A204.1 (cell line): ENCODE data around the gene IDE.
"Not testable (repeated sequence)": the region's sequence is repeated elsewhere in the genome, so short reads cannot be mapped to it uniquely, and the experiment has no call there.

ENCODE experiments used
- FAIRE-seq: peaks from 2 replicates; lab custom pipeline; 2012; peaks lifted over from hg19 to GRCh38; lab: Jason Lieb, UNC

IDE gene

DNA sequence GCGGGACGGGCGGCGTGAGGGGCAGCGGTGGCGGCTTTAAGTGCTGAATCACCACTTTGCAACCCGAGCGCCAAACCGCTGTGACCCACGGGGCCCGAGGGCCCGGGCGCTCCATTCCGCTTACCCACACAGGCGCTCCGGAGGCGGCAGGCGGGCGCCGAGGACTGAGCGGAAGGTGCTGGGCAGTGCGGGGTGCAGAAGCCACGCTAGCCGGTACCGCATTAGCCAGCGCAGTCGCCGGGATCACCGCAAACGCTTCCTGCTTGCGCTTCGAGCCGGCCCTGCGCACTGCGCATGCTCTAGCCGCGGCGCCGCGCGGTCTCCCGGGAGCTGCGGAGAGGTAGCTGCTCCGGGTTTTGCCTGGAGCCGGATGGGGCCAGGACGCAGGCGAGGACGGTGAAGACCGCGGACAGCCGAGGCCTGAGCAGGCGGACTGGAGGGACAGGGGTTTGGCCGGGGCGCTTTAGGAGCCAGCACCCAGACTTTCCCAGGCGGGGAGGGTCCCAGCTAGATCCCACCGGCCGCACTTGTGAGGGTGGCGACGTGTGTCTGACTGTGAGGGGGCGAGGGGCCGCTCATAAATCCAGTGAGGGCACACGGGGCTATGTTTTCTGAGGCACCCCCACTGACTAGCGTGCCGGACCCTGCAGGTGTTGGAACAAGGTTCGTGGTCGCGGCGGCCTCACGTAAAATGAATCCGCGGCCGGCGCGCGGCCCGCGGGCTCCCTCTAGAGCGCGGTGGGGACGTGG, at the start of gene IDE:
IDE (minus strand) TSS at position 296 of the 750 bp plus-strand sequence; CDS start at position 222, 74 bp downstream.
- no peak for FAIRE-seq

GRCh38 chr10:92619368-92619767, 45.5 kb upstream of the IDE start:
- peak; percentile 27 for FAIRE-seq

- FAIRE-seq = peak; percentile 37
These were observed 41.6 kb upstream of the IDE start for GRCh38 chr10:92615515-92615914.

DNA sequence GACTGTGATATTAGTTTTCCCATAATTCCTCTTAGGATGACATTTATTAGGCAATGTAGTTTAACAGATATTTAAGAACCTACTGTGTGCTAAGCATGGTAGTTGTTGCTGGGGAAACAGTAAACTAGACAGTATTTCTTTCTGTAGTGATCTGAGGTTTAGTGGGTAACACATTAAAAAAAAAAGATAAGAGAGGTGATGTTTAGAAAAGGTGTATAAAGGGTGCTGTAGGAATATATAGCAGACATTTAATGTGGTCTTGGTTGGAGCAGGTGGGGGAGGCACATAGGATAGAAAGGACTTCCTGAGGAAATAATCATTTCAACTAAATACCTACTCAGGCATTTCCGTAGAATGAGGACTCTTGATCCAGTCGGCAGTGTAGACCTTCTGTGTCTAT, 30.9 kb upstream of the IDE start:
- FAIRE-seq = no peak

DNA sequence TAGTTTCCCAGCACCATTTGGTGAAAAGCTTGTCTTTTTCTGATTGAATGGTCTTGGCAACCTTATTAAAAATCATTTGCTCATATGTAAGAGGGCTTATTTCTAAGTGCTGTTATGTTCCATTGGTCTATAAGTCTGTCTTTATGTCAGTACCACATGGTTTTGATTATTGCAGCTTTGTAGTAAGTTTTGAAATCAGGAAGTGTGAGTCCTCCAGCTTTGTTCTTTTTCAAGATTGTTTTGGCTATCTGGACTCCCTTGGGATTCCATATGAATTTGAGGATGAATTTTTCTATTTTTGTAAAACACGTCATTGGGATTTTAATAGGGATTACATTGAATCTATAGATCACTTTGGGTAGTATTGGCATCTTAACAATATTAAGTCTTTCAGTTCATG, 24.4 kb upstream of the IDE start:
- no peak for FAIRE-seq

DNA sequence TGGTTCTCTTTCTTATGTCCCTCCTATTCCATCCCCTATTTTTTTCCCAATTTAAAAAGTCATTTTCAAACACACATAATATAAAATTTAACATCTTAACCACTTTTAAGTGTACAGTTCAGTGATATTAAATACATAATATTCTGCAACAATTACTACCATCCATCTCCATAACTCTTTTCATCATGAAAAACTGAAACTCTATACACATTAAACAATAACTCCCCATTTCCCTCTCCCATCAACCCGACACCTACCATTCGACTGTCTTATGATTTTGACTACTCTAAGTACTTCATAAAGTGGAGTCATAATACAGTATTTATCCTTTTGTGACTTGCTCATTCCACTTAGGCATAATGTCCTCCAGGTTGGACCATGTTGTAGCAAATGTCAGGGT, 21.6 kb upstream of the IDE start:
- FAIRE-seq = no peak

DNA sequence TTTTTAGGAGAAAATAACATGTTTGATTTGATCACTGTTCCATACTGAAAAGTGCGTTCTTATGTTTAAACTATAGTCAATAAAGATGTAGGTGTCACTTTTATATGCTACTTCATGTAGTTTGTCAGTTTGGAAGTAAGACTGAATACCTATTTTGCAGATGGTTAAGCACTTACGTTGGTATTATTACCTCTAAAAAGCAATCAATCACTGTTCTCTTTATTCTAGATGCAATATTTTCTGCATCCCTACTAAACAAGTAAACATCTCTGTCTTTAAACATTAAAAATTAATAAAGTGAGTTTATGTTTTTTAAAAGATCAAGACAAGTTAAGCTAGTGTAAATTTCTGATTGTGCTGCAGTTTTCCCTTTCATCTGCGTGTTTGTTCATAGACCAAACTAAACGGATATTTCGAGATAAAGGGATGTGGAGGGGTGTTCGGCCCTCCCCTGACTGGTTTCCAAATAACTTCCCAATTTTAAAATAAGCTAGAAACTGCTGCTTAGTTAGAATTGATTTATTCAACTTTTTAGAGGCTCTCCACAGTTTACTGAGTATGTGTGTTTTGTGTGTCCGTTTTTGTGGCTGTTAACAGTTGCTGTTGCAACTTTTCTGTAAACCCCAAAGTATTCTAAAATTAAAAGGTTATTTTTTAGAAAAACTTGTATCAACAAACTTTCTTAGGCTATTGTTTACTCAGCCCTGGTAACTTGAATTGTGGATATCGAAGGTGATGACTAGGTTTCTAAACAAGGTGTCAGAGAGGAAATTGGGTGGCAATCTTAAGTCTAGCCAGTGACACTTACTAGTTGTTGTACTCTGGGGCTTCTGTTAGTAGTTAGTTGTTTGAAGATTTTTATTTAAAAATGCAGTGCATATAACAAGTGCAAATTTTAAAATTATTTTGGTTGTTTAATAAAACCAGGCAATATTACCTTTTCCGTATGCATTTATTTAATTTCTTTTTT, 20.0 kb upstream of the IDE start:
- FAIRE-seq = no peak

DNA sequence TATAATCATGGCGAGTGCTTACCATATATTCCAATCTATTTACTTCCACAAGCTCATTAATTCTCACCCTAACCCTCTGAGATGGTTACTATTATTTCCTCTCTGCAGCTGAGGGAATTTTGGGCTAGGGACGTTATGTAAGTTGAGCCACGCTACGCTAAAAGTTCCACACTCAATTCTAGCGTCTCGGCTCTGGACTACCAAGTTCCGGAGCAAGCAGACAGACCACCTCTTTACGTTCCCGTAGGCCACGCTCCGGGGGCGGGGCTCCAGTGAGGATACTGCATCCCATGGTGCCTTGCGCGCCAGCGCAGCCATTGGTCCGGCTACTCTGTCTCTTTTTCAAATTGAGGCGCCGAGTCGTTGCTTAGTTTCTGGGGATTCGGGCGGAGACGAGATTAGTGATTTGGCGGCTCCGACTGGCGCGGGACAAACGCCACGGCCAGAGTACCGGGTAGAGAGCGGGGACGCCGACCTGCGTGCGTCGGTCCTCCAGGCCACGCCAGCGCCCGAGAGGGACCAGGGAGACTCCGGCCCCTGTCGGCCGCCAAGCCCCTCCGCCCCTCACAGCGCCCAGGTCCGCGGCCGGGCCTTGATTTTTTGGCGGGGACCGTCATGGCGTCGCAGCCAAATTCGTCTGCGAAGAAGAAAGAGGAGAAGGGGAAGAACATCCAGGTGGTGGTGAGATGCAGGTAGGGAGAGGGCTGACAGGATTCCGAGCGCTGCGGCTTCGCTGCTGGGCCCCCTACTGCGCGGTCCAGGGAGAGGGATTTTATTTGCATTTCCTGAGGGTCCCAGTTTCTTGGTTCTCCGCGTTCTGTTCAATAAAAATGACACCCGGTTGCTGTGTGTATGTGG, 19.1 kb upstream of the IDE start, which contains the start of gene KIF11:
KIF11 (plus strand) TSS at position 370 of the 858 bp plus-strand sequence; CDS start at position 616, 246 bp downstream.
- peak; percentile 99 for FAIRE-seq

- FAIRE-seq = peak; percentile 56
These were observed 17.7 kb upstream of the IDE start for GRCh38 chr10:92591550-92592022.

GRCh38 chr10:92590623-92591549, 17.0 kb upstream of the IDE start:
- no peak for FAIRE-seq

DNA sequence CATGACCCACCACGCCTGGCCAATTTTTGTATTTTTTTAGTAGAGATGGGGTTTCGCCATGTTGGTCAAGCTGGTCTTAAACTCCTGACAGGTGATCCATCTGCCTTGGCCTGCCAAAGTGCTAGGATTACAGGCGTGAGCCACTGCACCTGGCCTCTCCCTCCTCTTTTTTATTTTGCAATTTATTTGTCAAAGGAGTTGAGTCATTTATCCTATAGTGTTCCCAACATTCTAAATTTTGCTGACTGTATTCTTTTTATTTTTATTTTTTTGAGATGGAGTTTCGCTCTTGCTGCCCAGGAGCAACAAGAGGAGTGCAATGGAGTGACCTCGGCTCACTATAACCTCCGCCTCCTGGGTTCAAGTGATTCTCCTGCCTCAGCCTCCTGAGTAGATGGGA, 8.5 kb upstream of the IDE start:
- FAIRE-seq = not testable (repeated sequence)

DNA sequence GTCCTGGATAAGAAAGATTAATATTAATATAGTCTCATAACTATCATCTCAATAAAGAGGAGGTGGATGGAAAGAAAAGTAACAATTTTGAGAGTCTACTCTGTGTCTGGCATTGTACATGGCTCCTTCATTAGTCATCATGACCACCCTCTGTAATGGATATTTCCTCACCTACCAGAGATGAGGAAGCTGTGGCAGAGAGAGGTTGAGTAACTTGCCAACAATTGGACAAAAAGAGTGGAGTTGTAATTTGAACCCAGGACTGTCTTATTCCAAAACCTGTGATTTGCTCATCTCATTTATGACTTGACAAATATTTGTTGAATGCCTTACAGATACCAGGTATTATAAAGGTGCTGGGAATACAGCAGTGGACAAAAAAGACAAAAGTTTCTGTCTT, 2.1 kb upstream of the IDE start:
- no peak for FAIRE-seq

GRCh38 chr10:92574548-92575261, 812 bp upstream of the IDE start:
- FAIRE-seq = no peak

GRCh38 chr10:92573091-92573797, 649 bp downstream of the IDE start:
- no peak for FAIRE-seq

DNA sequence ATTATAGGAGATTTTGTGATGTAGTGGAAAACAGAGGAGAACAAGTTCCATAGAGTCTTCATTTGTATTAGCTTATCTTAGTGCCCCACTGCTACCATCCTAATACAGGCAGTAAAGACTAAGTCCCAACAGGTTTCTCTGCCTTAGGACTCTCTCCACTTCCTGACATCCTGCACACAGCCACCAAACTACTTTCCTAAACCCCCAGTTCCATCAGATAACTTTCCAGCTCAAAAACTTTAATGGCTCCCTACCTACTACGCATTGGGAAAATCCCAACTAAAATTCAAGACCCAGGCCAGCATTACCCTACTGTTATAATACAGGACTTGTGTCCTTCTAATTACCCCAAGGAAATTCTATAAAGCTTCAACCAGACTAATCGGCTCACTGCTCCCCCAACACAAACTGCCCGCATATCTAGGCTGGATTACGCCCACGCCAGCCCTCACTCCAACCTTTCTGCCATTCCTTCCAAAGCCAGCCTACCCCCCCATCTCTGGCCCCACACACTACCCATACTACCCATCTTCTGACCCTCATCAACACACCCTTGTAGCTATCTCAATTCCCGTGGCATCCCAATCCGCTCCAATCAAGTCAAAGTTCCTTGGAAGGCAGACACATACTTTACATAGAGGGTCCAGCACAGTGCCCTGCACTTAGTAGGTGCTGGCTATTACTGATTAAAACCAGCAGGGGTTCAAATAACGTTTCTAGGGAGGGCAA, 1.4 kb downstream of the IDE start:
- FAIRE-seq = no peak

DNA sequence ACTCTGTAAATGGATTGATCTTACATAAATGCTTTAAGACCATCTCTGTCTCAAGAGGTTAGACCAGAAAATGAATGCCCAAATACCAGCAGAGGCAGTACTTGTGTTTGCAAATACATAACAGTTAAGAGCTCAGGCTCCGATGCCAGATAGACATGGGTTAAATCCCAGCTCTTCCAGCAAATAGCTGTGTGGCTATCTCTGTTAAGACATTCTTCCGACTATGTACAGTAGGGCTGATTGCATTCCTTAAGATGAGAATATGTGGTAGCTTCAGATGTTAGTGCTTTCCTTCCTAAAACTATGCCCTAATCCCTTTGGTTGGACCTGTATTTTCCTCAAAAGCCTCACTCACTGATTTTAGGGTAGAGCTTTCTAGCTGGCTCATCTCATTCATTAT, 2.2 kb downstream of the IDE start:
- no peak for FAIRE-seq

DNA sequence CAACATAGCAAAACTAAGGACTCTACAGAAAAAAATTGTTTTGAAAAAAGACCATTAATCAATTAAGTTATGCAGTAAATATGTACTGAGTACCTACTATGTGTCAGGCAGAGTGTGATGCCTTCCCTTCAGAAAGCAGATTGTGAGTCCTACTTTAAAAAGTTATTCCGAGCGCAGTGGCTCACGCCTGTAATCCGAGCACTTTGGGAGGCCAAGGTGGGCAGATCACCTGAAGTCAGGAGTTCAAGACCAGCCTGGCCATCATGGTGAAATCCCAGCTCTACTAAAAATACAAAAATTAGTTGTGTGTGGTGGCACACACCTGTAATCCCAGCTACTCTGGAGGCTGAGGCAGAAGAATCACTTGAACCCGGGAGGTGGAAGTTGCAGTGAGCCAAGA, 4.2 kb downstream of the IDE start:
- FAIRE-seq = not testable (repeated sequence)

DNA sequence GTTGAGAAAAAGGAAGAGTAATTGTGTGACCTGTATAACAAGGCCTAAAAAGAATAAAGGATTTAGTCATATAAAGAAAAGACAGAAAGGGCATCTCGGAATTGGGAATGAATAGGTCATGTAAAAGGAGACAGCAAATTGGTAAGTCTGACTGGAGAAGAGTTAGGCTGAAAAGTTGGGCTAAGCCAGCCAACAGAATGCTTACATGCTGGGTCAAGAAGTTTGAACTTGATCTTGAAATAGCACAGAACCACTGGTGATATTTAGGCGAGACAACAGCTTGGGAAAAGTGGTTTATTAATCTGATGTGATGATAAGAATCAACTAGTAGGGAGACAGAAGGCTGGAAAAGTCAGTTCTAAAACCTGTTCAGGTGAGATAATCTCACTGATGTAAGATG, 4.8 kb downstream of the IDE start:
- no peak for FAIRE-seq
